ENCODE results near the gene KANK4. TPM values are rescaled to one million over a fixed set of nuclear protein-coding genes. Genes with fewer than 3 reads are reported as not detected.

KANK4 gene
- total RNA-seq, 2 donors from 2014 or later = 0.96 to 1.7 TPM

DNA sequence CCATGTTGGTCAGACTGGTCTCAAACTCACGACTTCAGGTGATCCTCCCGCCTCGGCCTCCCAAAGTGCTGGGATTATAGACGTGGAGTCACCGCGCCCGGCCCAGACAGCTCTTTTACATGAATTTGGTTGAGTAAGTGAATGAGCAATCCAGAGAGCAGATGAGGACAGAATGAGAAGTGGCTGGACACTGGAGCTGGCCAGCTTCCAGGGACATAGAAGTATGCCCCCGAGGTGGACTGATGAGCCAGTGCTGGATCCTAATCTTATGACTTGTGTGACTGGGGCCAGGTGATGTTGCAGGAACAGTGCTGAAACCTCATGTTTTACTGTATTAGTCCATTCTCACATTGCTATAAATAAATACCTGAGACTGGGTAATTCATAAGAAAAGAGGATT lies 35.9 kb upstream of the KANK4 start:
- H3K9ac ChIP-seq (ENCODE audit: low read depth in 2 of 2, low read length in 2 of 2) = no peak overlapping the region
- H3K36me3 ChIP-seq = no peaks in the 10 kb centered on the region
- no peaks in the 10 kb centered on the region for H3K27me3 ChIP-seq
- DNase-seq = no peak
- no peak for TF ChIP-seq CTCF (IDR thresholded peaks at IDR 0.05)
- H3K4me3 ChIP-seq = no peak overlapping the region
- intact Hi-C loops (cut with DNase I) = no loop called here
- no peaks in the 10 kb centered on the region for H3K9me3 ChIP-seq
- no peaks in the 10 kb centered on the region for H3K4me1 ChIP-seq
- H3K27ac ChIP-seq = no peak overlapping the region

GRCh38 chr1:62353853-62354252 lies 34.6 kb upstream of the KANK4 start:
- Histone ChIP-seq H3K9ac (ENCODE audit: low read depth in 2 of 2, low read length in 2 of 2) (no peak overlapping the region), H3K9me3 (no peaks in the 10 kb centered on the region), H3K27ac (no peak overlapping the region), H3K4me3 (no peak overlapping the region), H3K27me3 (no peaks in the 10 kb centered on the region), H3K4me1 (no peaks in the 10 kb centered on the region), H3K36me3 (no peaks in the 10 kb centered on the region)
- DNase-seq = no peak
- no peak for TF ChIP-seq CTCF (IDR thresholded peaks at IDR 0.05)
- intact Hi-C loops (cut with DNase I) = no loop called here

DNA sequence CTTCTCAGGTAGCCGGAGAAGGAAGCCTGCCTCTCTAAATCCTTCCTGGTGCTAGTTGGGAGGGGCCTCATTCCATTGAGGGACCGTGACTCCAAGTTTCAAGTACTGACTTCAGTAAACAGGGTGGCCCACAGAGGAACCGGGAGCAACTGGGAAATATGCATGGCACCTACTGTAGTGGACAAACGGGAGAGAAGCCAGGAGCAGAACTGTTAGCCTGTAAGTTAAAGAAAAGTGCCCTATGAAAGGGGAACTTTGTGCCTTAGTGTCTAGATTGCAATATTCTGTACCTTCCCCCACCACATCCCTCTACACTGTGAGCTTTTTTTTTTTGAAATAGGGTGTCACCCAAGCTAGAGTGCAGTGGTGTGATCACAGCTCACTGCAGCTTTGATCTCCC lies 33.2 kb upstream of the KANK4 start:
- no peak for TF ChIP-seq CTCF (IDR thresholded peaks at IDR 0.05)
- Histone ChIP-seq H3K9ac (ENCODE audit: low read depth in 2 of 2, low read length in 2 of 2) (no peak overlapping the region), H3K4me1 (no peaks in the 10 kb centered on the region), H3K27ac (no peak overlapping the region), H3K36me3 (no peaks in the 10 kb centered on the region), H3K27me3 (no peaks in the 10 kb centered on the region), H3K4me3 (no peak overlapping the region), H3K9me3 (no peaks in the 10 kb centered on the region)
- DNase-seq = no peak
- intact Hi-C loops (cut with DNase I) = no loop called here

DNA sequence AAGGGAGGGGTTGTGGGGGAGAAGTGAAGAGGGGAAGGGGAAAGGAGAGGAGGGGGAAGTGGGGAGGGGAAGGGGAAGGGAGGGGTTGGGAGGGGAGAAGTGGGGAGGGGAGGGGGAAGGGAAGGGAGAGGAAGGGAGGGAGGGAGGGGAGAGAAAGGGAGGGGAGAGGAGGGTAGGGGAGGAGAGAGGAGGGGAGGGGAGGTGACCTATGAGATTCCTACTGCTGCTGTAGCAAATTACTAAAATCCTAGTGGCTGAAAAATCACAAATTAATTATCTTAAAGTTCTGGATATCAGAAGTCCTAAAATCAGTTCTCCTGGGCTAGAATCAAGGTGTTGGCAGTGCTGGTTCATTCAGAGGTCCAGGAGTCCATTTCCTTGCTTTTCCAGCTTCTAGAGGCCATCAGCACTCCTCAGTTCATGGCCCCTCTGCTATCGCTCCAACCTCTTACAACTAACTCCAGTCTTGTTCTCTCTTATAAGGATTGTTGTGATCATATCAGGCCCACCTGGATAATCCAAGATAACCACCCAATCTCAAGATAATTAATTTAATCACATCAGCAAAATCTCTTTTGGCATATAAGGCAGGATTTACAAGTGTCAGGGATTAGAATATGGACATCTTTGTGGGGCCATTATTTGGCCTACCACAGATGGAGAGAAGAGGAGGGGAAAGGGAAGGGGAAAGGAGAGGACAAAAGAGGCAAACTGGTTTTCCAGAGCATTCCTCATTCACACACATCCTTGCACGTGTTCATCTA lies 30.4 kb upstream of the KANK4 start:
- Histone ChIP-seq H3K36me3 (no peaks in the 10 kb centered on the region), H3K27me3 (no peaks in the 10 kb centered on the region), H3K9ac (ENCODE audit: low read depth in 2 of 2, low read length in 2 of 2) (no peak overlapping the region), H3K27ac (no peak overlapping the region), H3K4me3 (no peak overlapping the region), H3K9me3 (no peaks in the 10 kb centered on the region), H3K4me1 (no peaks in the 10 kb centered on the region)
- no peak for DNase-seq
- intact Hi-C loops (cut with DNase I) = no loop called here
- TF ChIP-seq CTCF (IDR thresholded peaks at IDR 0.05) = no peak

- H3K27ac ChIP-seq = no peak overlapping the region
- no peaks in the 10 kb centered on the region for H3K4me1 ChIP-seq
- no peaks in the 10 kb centered on the region for H3K27me3 ChIP-seq
- no peak for DNase-seq
- no peak overlapping the region for H3K4me3 ChIP-seq
- no peaks in the 10 kb centered on the region for H3K36me3 ChIP-seq
- no peak overlapping the region for H3K9ac ChIP-seq (ENCODE audit: low read depth in 2 of 2, low read length in 2 of 2)
- no peaks in the 10 kb centered on the region for H3K9me3 ChIP-seq
- TF ChIP-seq CTCF (IDR thresholded peaks at IDR 0.05) = no peak
- intact Hi-C loops (cut with DNase I) = no loop called here
Measured at GRCh38 chr1:62346886-62347285, 27.7 kb upstream of the KANK4 start.
